Endothelial cell of umbilical vein (primary cell): ENCODE data around the gene DMRT1.

Source experiments
- EZH2 ChIP-seq: IDR thresholded peaks from 2 replicates; pipeline ENCODE4 v1.6.1; 2012; ENCODE audit warnings: borderline replicate concordance, low read depth, mild to moderate bottlenecking, moderate library complexity, low read length, inconsistent platforms; ENCODE audit not compliant: severe bottlenecking
- MYC ChIP-seq: IDR thresholded peaks from one replicate; pipeline ENCODE4 v1.6.1; 2011; ENCODE audit warnings: mild to moderate bottlenecking, low read depth, low read length
- POLR2A ChIP-seq: IDR thresholded peaks from 2 replicates; pipeline ENCODE4 v1.6.1; 2012; ENCODE audit warnings: low read depth, mild to moderate bottlenecking, control low read depth, low read length
- POLR2AphosphoS5 ChIP-seq: IDR thresholded peaks from 2 replicates; pipeline ENCODE4 v1.6.1; 2012; ENCODE audit warnings: low read depth, mild to moderate bottlenecking, control low read depth, low read length, moderate library complexity; ENCODE audit not compliant: insufficient read depth
- TF ChIP-seq, protein P1 (sequence below), 2 donors: IDR thresholded peaks; 1 replicate in 1 of 2; 2 replicates in 1 of 2; pipeline ENCODE4 v1.5.1; 2011; ENCODE audit warnings: low read length in 2 of 2, mild to moderate bottlenecking in 2 of 2, moderate library complexity in 2 of 2, control low read depth in 1 of 2, inconsistent platforms in 1 of 2, low read depth in 1 of 2; ENCODE audit not compliant: insufficient read depth in 1 of 2; ENCODE audit errors: extremely low read depth in 1 of 2

DNA sequence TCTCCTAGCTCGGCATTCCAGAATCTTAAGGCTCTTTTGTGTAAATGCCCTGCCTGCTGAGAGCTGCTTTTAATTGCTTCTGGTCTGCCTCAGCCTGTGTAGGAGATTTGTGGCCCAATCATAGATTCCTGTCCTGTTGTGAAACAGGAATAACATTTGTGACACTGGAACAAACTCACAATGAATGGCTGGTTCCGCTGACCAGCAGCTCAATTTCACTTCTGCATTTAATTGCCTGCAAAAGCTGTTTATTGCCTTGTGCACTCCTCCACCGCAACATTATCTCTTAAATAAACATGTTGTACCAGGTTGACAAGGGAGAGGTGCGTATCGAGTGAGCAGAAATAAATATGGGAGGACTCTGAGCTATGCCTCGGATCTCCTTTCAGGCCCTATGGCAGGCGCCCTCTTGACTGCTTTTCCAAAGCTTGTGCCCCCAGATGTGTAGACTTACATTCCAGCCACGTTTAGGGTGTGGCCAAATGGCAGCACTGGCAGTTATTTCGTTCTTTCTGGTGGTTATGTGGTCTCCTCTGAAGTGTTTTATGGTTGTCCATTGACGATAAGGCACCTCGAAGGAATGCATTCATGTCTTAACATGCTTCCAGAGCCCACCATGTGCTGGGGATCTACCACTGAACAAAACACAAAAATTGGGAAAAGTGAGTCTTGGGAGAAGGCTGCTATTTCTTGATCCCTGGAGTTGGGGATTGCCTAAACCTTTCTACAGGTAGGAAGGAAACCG lies 58.1 kb downstream of the DMRT1 start:
- TF ChIP-seq, protein P1, sequence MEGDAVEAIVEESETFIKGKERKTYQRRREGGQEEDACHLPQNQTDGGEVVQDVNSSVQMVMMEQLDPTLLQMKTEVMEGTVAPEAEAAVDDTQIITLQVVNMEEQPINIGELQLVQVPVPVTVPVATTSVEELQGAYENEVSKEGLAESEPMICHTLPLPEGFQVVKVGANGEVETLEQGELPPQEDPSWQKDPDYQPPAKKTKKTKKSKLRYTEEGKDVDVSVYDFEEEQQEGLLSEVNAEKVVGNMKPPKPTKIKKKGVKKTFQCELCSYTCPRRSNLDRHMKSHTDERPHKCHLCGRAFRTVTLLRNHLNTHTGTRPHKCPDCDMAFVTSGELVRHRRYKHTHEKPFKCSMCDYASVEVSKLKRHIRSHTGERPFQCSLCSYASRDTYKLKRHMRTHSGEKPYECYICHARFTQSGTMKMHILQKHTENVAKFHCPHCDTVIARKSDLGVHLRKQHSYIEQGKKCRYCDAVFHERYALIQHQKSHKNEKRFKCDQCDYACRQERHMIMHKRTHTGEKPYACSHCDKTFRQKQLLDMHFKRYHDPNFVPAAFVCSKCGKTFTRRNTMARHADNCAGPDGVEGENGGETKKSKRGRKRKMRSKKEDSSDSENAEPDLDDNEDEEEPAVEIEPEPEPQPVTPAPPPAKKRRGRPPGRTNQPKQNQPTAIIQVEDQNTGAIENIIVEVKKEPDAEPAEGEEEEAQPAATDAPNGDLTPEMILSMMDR (IDR thresholded peaks at IDR 0.05; ENCODE audit: extremely low read depth in 1 of 2, insufficient read depth in 1 of 2, low read depth in 1 of 2, low read length in 2 of 2), result no peak
- TF ChIP-seq POLR2AphosphoS5, result no peak
- no peak for TF ChIP-seq MYC
- TF ChIP-seq POLR2A, result no peak
- no peak for TF ChIP-seq EZH2
